ENCODE measurements around the gene NR1D1. TPM values are rescaled to one million over a fixed set of nuclear protein-coding genes. Genes with fewer than 3 reads are reported as not detected.

The NR1D1 gene
- total RNA-seq, 2 donors from 2014 or later: 8.3 to 9.9 TPM

DNA sequence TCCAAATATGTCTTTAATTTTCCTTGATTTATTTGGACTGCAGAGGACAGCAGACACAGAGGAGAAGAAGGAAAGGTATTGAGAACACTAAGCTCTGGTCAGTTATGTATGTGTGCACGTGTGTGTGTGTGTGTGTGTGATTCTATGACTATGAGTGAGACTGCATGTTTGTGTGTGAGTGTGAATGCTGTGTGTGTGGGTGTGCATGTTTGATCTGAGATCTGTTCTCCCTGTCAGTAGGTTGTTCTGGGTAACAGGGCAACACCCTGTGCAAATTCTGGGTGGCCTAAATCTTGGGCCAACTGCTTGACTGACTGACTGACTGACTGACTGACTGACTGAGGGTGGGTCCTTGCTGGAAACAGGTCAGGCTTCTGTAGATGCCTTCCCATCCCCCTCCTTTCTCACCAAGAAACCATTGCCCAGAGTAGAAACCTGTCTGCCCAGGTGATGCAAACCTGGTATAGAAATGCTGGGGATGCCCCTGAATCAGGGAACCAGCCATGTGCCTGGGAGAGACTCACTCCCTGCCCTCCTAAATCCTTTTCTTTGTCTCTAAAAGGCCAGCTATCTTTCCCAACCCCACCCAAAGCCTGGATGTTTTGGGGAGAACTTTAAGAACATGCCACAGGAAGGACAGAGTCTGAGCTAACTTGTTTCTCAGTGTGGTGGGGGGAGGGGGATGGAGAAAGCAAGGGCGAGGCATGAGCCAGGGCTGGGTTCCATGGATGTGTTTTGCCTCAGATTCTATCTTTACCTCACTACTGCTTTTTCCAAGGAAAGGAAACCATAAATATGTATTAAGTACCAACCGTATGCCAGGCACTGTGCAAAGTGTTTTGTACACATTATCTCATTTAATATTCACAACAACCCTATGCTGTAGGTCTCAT is 4.5 kb upstream of the NR1D1 start:
- Histone ChIP-seq H3K36me3 (no peaks in the 10 kb centered on the region), H3K9me3 (no peaks in the 10 kb centered on the region), H3K27me3 (no peaks in the 10 kb centered on the region), H3K4me3 (no peak overlapping the region), H3K4me1 (peaks cover 0 to 83% of the 10 kb centered on the region in 2 donors), H3K27ac (peak overlapping the region; percentile 90 to 97)
- TF ChIP-seq, protein P1, sequence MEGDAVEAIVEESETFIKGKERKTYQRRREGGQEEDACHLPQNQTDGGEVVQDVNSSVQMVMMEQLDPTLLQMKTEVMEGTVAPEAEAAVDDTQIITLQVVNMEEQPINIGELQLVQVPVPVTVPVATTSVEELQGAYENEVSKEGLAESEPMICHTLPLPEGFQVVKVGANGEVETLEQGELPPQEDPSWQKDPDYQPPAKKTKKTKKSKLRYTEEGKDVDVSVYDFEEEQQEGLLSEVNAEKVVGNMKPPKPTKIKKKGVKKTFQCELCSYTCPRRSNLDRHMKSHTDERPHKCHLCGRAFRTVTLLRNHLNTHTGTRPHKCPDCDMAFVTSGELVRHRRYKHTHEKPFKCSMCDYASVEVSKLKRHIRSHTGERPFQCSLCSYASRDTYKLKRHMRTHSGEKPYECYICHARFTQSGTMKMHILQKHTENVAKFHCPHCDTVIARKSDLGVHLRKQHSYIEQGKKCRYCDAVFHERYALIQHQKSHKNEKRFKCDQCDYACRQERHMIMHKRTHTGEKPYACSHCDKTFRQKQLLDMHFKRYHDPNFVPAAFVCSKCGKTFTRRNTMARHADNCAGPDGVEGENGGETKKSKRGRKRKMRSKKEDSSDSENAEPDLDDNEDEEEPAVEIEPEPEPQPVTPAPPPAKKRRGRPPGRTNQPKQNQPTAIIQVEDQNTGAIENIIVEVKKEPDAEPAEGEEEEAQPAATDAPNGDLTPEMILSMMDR (IDR thresholded peaks at IDR 0.05): no peak
- no peak for DNase-seq (ENCODE audit: low spot score)

DNA sequence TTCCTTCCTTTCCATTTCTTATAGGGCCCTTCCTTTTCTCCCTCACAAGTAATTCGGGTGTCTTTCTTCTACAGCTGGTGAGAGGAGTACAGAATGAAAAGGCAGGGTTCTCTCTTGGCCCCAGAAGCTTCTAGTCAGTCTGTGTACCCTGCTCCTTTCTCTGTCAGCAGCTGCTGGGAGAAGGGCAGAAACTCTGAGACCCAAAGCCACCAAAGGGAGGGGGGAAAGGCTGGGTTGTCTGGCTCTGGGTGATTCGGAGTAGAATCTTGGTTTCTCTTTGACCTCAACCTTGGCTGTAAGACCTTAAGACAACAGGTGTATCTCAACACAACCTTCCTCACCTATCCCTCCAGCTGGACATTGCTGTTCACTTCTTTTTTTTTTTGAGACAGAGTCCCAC is 3.3 kb upstream of the NR1D1 start:
- DNase-seq (ENCODE audit: low spot score): no peak
- Histone ChIP-seq H3K36me3 (no peaks in the 10 kb centered on the region), H3K27ac (peak overlapping the region; percentile 90 to 97), H3K27me3 (no peaks in the 10 kb centered on the region), H3K4me3 (no peak overlapping the region), H3K4me1 (peaks cover 0 to 72% of the 10 kb centered on the region in 2 donors), H3K9me3 (no peaks in the 10 kb centered on the region)
- TF ChIP-seq, protein P1 (IDR thresholded peaks at IDR 0.05): no peak

DNA sequence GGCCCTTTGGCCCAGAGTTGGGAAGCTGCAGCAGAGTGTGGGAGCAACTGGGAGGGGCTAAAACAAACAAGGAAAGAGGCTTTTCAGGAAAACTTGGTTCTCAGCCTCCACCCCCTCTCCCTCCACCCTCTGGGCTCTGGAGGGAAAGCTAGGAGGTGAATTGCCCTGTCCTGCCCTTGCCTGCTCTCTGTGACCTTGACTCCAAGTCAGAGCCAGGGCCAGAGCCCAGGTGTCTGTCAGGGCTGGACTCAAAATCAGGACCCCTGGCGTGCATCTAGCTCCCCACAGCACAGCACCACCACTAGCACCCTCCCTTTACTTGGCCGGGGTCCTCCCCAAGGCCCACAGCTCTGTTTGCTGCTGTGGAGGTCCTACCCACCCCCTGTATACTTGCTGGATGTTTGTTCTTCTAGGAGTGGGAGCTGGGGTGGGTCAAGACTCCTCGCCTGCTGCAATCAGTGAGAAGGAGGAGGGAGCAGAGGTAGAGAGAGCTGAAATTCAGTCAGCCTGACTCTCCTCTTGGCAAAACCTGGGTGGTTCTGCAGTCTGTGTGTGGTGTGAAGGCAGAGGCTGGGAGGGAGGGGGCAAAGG is 2.8 kb upstream of the NR1D1 start:
- TF ChIP-seq, protein P1 (IDR thresholded peaks at IDR 0.05): no peak
- H3K4me3 ChIP-seq: no peak overlapping the region
- no peaks in the 10 kb centered on the region for H3K27me3 ChIP-seq
- H3K27ac ChIP-seq: peak overlapping the region; percentile 90 to 97
- no peaks in the 10 kb centered on the region for H3K36me3 ChIP-seq
- no peaks in the 10 kb centered on the region for H3K9me3 ChIP-seq
- peaks cover 0 to 73% of the 10 kb centered on the region in 2 donors for H3K4me1 ChIP-seq
- DNase-seq (ENCODE audit: low spot score): no peak

DNA sequence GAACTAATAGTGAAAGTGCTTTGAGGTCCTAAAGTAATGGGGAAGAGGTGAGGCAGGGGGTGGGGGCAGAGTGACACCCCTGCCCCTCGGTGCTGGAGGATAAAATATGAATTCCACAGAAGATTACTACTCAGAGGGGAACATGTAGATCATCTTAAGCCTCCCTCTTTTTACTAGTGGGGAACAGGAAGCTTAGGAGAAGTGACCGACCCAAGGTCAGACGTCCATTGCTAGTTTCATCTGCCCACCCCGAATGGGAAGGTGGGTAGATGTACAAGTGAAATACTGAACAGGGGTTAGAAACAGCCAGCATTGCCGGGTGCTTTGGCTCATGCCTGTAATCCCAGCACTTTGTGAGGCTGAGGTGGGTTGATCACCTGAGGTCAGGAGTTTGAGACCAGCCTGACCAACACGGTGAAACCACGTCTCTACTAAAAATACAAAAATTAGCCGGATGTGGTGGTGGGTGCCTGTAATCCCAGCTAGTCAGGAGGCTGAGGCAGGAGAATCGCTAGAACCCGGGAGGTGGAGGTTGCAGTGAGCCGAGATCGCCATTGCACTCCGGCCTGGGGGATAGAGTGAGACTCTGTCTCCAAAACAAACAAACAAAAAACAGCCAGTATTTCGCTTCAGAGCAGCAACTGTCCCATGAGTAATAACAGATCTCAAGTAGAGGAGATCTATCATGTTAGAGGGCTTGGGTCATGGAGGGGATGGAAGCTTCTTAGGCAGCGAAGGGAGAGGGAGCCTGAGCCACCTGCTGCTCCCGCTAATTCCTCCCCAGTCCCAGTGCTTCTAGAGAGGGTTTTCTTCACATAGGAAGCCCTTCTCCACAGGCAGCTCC is 1.2 kb upstream of the NR1D1 start:
- H3K9me3 ChIP-seq: no peaks in the 10 kb centered on the region
- peaks cover 8% of the 10 kb centered on the region for H3K36me3 ChIP-seq
- TF ChIP-seq, protein P1 (IDR thresholded peaks at IDR 0.05): no peak
- peaks cover 0 to 73% of the 10 kb centered on the region in 2 donors for H3K4me1 ChIP-seq
- H3K27me3 ChIP-seq: no peaks in the 10 kb centered on the region
- DNase-seq (ENCODE audit: low spot score): no peak
- peak overlapping the region; percentile 67 to 71 for H3K4me3 ChIP-seq
- H3K27ac ChIP-seq: peak overlapping the region; percentile 97 to 98

DNA sequence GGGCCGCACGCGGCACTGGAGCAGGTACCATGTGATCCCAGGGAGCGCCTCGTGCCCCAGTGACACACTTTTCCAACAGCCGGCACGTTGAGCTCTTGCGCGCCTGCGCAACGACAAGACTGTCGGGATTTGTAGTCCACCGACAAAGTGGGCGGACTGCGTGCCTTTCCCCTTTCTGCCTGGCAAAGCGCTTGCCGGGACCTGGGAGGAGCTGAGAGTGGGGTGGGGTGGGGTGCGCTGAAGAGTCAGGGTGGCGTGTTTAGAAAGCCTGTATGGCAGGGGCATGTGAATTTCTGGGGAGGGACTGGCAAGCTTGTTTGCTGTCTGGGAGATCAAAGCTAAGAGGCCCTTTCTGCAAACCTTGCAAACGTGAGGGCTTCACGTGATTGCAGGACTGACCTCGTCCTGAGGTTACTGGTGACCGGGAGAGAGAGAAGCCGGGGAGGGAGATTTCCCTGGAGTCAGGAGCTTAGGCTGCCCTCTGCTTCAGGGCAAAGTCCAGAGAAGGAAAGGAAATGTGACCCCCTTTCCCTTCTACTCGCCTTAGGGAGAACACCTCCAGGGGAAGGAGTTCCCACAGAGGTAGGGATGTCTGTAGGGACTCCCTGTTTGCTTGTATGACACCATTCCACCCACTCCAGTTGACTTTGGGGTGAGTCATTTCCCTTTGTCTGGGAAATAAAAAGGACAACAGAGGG is 429 bp upstream of the NR1D1 start:
- DNase-seq (ENCODE audit: low spot score): peak; percentile 100
- peaks cover 0 to 73% of the 10 kb centered on the region in 2 donors for H3K4me1 ChIP-seq
- H3K36me3 ChIP-seq: peaks cover 16% of the 10 kb centered on the region
- no peaks in the 10 kb centered on the region for H3K9me3 ChIP-seq
- peak overlapping the region; percentile 67 to 71 for H3K4me3 ChIP-seq
- no peaks in the 10 kb centered on the region for H3K27me3 ChIP-seq
- TF ChIP-seq, protein P1 (IDR thresholded peaks at IDR 0.05): no peak
- peak overlapping the region; percentile 97 to 98 for H3K27ac ChIP-seq
